ENCODE results near the gene RBM44.

DNA sequence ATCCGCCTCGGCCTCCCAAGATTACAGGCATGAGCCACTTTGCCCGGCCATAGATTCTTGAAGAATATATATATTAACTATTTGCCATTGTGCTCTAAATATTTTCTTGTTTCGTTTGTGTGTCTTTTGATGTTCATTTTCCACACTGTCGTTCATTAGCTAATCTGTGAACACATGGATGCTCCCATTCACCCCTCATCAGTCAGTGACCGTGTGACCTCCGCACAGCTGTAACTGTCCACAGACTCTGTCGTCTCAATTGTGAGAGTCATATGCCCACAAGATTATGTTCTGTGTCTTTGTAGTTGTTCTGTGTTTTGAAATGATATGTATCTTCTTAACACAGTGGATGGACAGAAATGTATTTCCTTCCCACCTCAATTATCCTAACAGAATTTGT lies 90.4 kb downstream of the RBM44 start:
- TF ChIP-seq EZH2 (IDR thresholded peaks at IDR 0.05; ENCODE audit: insufficient read depth, poor library complexity, severe bottlenecking), result no peak
- TF ChIP-seq EZH2phosphoT487 (IDR thresholded peaks at IDR 0.05; ENCODE audit: insufficient read depth, low read depth), result no peak
